Smooth muscle cell (in vitro differentiated cells): ENCODE measurements around the gene CDPF1. TPM values are rescaled to one million over a fixed set of nuclear protein-coding genes. Genes with fewer than 3 reads are reported as not detected.
A peak's percentile ranks its signal among the peaks of the same experiment; 100 is the strongest.

Source experiments
- DNase-seq: peaks from one replicate; lab custom pipeline; 2025; ENCODE audit not compliant: unreplicated experiment; lab: John Stamatoyannopoulos, UW
- H2AFZ ChIP-seq: fragments of 200-600 bp; sonication (generic); 2 replicates; pipeline ENCODE4 v1.6.0; 2016; ENCODE audit warnings: antibody characterized with exemption, low read depth, mild to moderate bottlenecking
- H3F3A ChIP-seq: fragments of 200-600 bp; sonication (generic); 2 replicates; pipeline ENCODE4 v1.6.0; 2017; ENCODE audit warnings: antibody characterized with exemption, low read depth
- H3K27ac ChIP-seq: fragments of 200-600 bp; sonication (generic); 2 replicates; pipeline ENCODE4 v1.5.1; 2016; ENCODE audit warnings: low read depth, mild to moderate bottlenecking
- H3K27me3 ChIP-seq: fragments of 200-600 bp; sonication (generic); 2 replicates; pipeline ENCODE4 v1.6.1; 2016; ENCODE audit warnings: low read depth, mild to moderate bottlenecking
- H3K36me3 ChIP-seq: fragments of 200-600 bp; sonication (generic); 2 replicates; pipeline ENCODE4 v1.5.1; 2016; ENCODE audit warnings: low read depth
- H3K4me1 ChIP-seq: fragments of 200-600 bp; sonication (generic); 2 replicates; pipeline ENCODE4 v1.5.1; 2016; ENCODE audit warnings: low read depth
- H3K4me2 ChIP-seq: fragments of 200-600 bp; sonication (generic); 2 replicates; pipeline ENCODE4 v1.6.0; 2016; ENCODE audit warnings: mild to moderate bottlenecking
- H3K4me3 ChIP-seq: fragments of 200-600 bp; sonication (generic); 2 replicates; pipeline ENCODE4 v1.5.1; 2016; ENCODE audit warnings: mild to moderate bottlenecking
- H3K79me2 ChIP-seq: fragments of 200-600 bp; sonication (generic); 2 replicates; pipeline ENCODE4 v1.6.0; 2016; ENCODE audit warnings: low read depth, mild to moderate bottlenecking
- H3K9ac ChIP-seq: fragments of 200-600 bp; sonication (generic); 2 replicates; pipeline ENCODE4 v1.6.0; 2016; ENCODE audit warnings: low read depth
- H3K9me3 ChIP-seq: fragments of 200-600 bp; sonication (generic); replicated peaks from 2 replicates; pipeline ENCODE4 v1.5.1; 2016; ENCODE audit warnings: low read depth
- H4K20me1 ChIP-seq: fragments of 200-600 bp; sonication (generic); 2 replicates; pipeline ENCODE4 v1.6.0; 2016; ENCODE audit warnings: low read depth
- CTCF ChIP-seq: fragments of 200-600 bp; sonication (generic); IDR thresholded peaks from 2 replicates; pipeline ENCODE4 v1.5.1; 2017; ENCODE audit warnings: borderline replicate concordance, mild to moderate bottlenecking, antibody characterized with exemption; ENCODE audit not compliant: insufficient read depth, poor library complexity, severe bottlenecking
- WGBS: methylation state at CpG from one replicate; pipeline ENCODE4 v1.1.7; 2016; ENCODE audit warnings: low lambda C conversion rate; 5-methylcytosine and 5-hydroxymethylcytosine counted together
- polyA plus RNA-seq: library from polyadenylated mRNA; unstranded; fragments of >200 nt; fragmentation: Nextera tagmentation; extraction: Ambion mirVana; gene quantifications from 2 replicates; pipeline ENCODE4 v1.2.1, GENCODE V29; 2016
- total RNA-seq: library from RNA; depleted of rRNA; stranded (reverse); fragments of >200 nt; gene quantifications from 2 replicates; pipeline ENCODE4 v1.2.3, GENCODE V29; 2014

Gene CDPF1
- total RNA-seq (8.3 and 9.6 TPM in 2 replicates), polyA plus RNA-seq (9.4 and 11.6 TPM in 2 replicates)

- Histone ChIP-seq H4K20me1 (no peaks in the 10 kb centered on the region), H3K79me2 (no peaks in the 10 kb centered on the region), H2AFZ (peak within 1 kb of the TSS; percentile 77), H3K9me3 (no peaks in the 10 kb centered on the region), H3K36me3 (no peaks in the 10 kb centered on the region), H3K4me1 (peaks cover 13% of the 10 kb centered on the region), H3F3A (no peaks in the 10 kb centered on the region), H3K27ac (peak within 1 kb of the TSS; percentile 32), H3K4me3 (peak within 1 kb of the TSS; percentile 67), H3K27me3 (no peaks in the 10 kb centered on the region), H3K9ac (peak within 1 kb of the TSS; percentile 76), H3K4me2 (peak within 1 kb of the TSS; percentile 92)
- TF ChIP-seq CTCF: no peak
- WGBS: 1% methylated on average over 78 of the region's 89 CpGs
- DNase-seq: peak; percentile 67
These were observed at the start of gene CDPF1 for GRCh38 chr22:46250035-46250782. TSS of gene CDPF1 (minus strand) at chr22:46250293. CDS start at chr22:46248284, 2,009 bp downstream.

- no peaks in the 10 kb centered on the region for H3K36me3 ChIP-seq
- no peaks in the 10 kb centered on the region for H4K20me1 ChIP-seq
- H3K9ac ChIP-seq: no peak overlapping the region
- no peaks in the 10 kb centered on the region for H3K27me3 ChIP-seq
- H3K4me1 ChIP-seq: peaks cover 4% of the 10 kb centered on the region
- no peak overlapping the region for H2AFZ ChIP-seq
- H3F3A ChIP-seq: no peaks in the 10 kb centered on the region
- no peak overlapping the region for H3K27ac ChIP-seq
- 93% methylated on average over 13 of the region's 13 CpGs for WGBS
- no peak for DNase-seq
- no peak overlapping the region for H3K4me2 ChIP-seq
- no peaks in the 10 kb centered on the region for H3K9me3 ChIP-seq
- no peak for TF ChIP-seq CTCF
- no peak overlapping the region for H3K4me3 ChIP-seq
- peaks cover 61% of the 10 kb centered on the region for H3K79me2 ChIP-seq
These were observed 49.0 kb upstream of the CDPF1 start for GRCh38 chr22:46299101-46299500.

- peak overlapping the region; percentile 58 for H3K9ac ChIP-seq
- peak overlapping the region; percentile 87 for H2AFZ ChIP-seq
- H3K4me3 ChIP-seq: peak overlapping the region; percentile 73
- no peaks in the 10 kb centered on the region for H3F3A ChIP-seq
- peaks cover 4% of the 10 kb centered on the region for H3K4me1 ChIP-seq
- peaks cover 46% of the 10 kb centered on the region for H3K79me2 ChIP-seq
- H3K36me3 ChIP-seq: no peaks in the 10 kb centered on the region
- DNase-seq: no peak
- no peaks in the 10 kb centered on the region for H3K27me3 ChIP-seq
- WGBS: 6% methylated on average over 32 of the region's 32 CpGs
- no peak for TF ChIP-seq CTCF
- H3K27ac ChIP-seq: no peak overlapping the region
- H3K9me3 ChIP-seq: no peaks in the 10 kb centered on the region
- H4K20me1 ChIP-seq: no peaks in the 10 kb centered on the region
- peak overlapping the region; percentile 96 for H3K4me2 ChIP-seq
These were observed 47.2 kb upstream of the CDPF1 start for GRCh38 chr22:46297151-46297812.
